AG04450 (cell line): ENCODE measurements around the gene GMCL1. TPM values are rescaled to one million over a fixed set of nuclear protein-coding genes. Genes with fewer than 3 reads are reported as not detected.
A peak's percentile ranks its signal among the peaks of the same experiment; 100 is the strongest.
"Not testable (repeated sequence)": the region's sequence is repeated elsewhere in the genome, so short reads cannot be mapped to it uniquely, and the experiment has no call there.

Experiments used
- CTCF ChIA-PET: fragments of 300-600, 350-600 bp; formaldehyde crosslinking; extraction: SDS; loops from one replicate; lab custom pipeline; 2022; ENCODE audit warnings: antibody characterized with exemption, inconsistent platforms; lab: Charles Lee
- POLR2A ChIA-PET: fragments of 350-600 bp; formaldehyde crosslinking; extraction: SDS; loops from one replicate; lab custom pipeline; 2021; ENCODE audit warnings: antibody characterized with exemption, inconsistent platforms; lab: Yijun Ruan, JAX
- DNase-seq: peaks from one replicate; pipeline ENCODE4 v3.0.0-alpha.2; 2011; ENCODE audit warnings: low read depth, low spot score
- H3K27ac ChIP-seq: one replicate; pipeline ENCODE4 v1.5.1; 2012; ENCODE audit warnings: low read depth, low read length, control low read depth
- H3K27me3 ChIP-seq: one replicate; pipeline ENCODE4 v1.6.0; 2012; ENCODE audit warnings: low read length; ENCODE audit not compliant: control insufficient read depth, insufficient read depth
- H3K4me3 ChIP-seq: 2 replicates; pipeline ENCODE4 v1.5.1; 2011; ENCODE audit warnings: mild to moderate bottlenecking, low read depth, low read length, control low read depth
- H3K9me3 ChIP-seq: 2 replicates; pipeline ENCODE4 v1.5.1; 2012; ENCODE audit warnings: low read length; ENCODE audit not compliant: control insufficient read depth, insufficient read depth
- polyA plus RNA-seq: library from polyadenylated mRNA; depleted of rRNA; stranded (reverse); fragments of >200 nt; gene quantifications from 2 replicates; pipeline ENCODE4 v1.2.3, GENCODE V29; 2011
- TF ChIP-seq, protein P1 (sequence below): IDR thresholded peaks from 2 replicates; pipeline ENCODE4 v1.5.1; 2011; ENCODE audit warnings: low read depth, low read length, control low read depth, inconsistent platforms

Gene GMCL1
- polyA plus RNA-seq, 1 experiment = 7.2 TPM

DNA sequence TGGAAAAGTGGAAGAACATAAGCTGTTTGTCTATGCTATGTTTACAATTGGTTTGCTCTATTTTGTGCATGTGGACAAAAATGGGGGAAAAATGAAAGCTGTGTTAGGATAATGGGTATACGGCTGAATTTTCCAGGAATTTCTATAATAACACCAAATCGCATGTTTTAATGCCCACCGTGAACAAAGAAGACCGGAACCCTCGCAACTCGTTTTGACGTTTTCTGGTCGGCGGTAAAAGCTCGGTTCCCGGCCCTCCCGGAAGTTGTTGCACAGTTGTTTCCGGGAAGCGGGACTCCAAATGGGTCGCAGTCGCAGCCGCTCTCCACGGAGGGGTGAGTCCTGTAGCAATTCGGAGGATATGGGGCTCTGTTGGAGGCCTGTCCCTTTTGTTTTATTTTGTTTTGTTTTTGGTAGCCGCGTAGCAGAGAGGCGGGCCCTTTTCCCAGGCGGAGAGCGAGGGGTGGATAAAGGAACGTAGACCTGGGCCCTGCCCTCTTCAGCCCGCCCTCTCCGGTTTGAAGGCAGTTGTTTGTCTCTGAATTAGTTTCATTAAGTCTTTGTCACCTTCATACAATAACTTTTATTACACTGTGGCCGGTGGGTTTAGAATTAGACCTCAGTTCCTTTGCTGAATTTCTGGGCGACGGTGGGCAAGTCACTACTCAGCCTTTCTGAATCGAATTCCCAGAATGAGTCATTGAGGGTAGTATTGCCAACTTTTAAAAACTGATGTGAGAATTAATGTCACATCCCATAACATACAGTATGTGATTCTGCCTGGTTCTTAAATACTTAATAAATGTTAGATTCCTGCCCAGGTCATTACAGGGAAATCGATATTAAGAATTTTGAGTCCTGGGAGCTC, 64.5 kb downstream of the GMCL1 start, which contains the start of gene SNRNP27:
Gene SNRNP27, plus strand, starts transcription at position 273 of the 868 bp plus-strand sequence. Its CDS starts 29 bp downstream, at position 302.
- peaks cover 5% of the 10 kb centered on the region; the same call in 1 of the 2 replicates for H3K9me3 ChIP-seq
- peak within 1 kb of the TSS; percentile 81 for H3K4me3 ChIP-seq
- TF ChIP-seq, protein P1, sequence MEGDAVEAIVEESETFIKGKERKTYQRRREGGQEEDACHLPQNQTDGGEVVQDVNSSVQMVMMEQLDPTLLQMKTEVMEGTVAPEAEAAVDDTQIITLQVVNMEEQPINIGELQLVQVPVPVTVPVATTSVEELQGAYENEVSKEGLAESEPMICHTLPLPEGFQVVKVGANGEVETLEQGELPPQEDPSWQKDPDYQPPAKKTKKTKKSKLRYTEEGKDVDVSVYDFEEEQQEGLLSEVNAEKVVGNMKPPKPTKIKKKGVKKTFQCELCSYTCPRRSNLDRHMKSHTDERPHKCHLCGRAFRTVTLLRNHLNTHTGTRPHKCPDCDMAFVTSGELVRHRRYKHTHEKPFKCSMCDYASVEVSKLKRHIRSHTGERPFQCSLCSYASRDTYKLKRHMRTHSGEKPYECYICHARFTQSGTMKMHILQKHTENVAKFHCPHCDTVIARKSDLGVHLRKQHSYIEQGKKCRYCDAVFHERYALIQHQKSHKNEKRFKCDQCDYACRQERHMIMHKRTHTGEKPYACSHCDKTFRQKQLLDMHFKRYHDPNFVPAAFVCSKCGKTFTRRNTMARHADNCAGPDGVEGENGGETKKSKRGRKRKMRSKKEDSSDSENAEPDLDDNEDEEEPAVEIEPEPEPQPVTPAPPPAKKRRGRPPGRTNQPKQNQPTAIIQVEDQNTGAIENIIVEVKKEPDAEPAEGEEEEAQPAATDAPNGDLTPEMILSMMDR = no peak
- ChIA-PET CTCF (interaction anchor here (1.2 to 3.2 kb wide), 4 partner anchors 18 to 410 kb away, joined by 3 to 25 read pairs (median 4); no protein-coding TSS in a partner anchor), POLR2A (interaction anchor here (0.5 to 1.6 kb wide), 4 partner anchors 21 to 297 kb away, joined by 3 to 10 read pairs (median 5); partner anchors contain the start of genes C2orf42 and MXD1)
- peak; percentile 53 for DNase-seq
- H3K27me3 ChIP-seq = peaks cover 4% of the 10 kb centered on the region
- H3K27ac ChIP-seq = peak within 1 kb of the TSS; percentile 84

DNA sequence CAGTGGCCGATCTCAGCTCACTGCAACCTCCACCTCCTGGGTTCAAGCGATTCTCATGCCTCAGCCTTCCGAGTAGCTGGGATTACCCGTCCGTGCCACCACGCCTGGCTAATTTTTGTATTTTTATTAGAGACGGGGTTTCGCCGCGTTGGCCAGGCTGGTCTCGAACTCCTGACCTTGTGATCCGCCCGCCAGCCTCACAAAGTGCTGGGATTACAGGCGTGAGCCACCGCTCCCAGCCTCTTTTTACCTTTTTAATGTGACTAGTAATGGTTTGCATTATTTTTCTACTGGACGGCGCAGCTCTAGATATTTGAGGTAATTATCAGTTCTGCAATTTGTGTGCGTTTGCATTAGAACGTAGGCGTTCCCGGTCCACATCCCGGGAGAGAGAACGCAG, 65.3 kb downstream of the GMCL1 start:
- not testable (repeated sequence) for H3K9me3 ChIP-seq, H3K27ac ChIP-seq, H3K27me3 ChIP-seq, DNase-seq
- CTCF ChIA-PET = interaction anchor here (0.6 to 3.2 kb wide), 5 partner anchors 170 to 843 kb away, joined by 3 to 25 read pairs (median 4); no protein-coding TSS in a partner anchor
- H3K4me3 ChIP-seq = peak overlapping the region; percentile 81
- POLR2A ChIA-PET = interaction anchor here (1.6 kb wide), 1 partner anchor 20 kb away, joined by 7 read pairs; the partner anchor contains the start of gene MXD1

DNA sequence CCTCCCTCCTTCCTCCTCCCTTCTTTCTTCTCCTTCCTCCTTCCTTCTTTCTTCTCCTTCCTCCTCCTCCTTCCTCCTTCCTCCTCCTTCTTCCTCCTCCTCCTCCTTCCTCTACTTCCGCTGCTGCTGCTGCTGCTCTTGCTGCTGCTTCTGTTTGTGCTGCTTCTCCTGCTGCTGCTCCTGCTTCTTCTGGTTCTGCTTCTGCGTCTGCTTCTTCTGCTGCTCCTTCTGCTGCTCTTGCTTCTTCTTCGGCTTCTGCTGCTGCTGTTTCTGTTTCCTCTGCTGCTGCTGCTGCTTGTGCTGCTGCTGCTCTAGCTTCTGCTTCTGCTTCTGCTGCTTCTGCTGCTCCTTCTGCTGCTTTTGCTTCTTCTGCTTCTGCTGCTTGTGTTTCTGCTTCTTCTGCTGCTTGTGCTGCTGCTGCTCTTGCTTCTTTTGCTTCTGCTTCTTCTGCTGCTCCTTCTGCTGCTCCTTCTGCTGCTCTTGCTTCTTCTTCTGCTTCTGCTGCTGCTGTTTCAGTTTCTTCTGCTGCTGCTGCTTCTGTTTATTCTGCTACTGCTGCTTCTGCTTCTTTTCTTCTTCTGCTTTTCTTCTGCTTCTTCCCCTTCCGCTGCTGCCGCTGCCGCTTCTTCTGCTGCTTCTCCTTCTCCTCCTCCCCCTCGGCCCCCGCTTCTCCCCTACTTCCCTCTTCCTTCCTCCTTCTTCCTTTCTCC, 72.9 kb downstream of the GMCL1 start:
- ChIA-PET POLR2A (no interaction called here), CTCF (interaction anchor here (1.4 kb wide), 1 partner anchor 178 kb away, joined by 4 read pairs; no protein-coding TSS in a partner anchor)
- Histone ChIP-seq H3K27me3 (no peaks in the 10 kb centered on the region), H3K9me3 (no peaks in the 10 kb centered on the region), H3K4me3 (no peak overlapping the region), H3K27ac (peak overlapping the region; percentile 11)
- DNase-seq = no peak
- TF ChIP-seq, protein P1 = no peak

DNA sequence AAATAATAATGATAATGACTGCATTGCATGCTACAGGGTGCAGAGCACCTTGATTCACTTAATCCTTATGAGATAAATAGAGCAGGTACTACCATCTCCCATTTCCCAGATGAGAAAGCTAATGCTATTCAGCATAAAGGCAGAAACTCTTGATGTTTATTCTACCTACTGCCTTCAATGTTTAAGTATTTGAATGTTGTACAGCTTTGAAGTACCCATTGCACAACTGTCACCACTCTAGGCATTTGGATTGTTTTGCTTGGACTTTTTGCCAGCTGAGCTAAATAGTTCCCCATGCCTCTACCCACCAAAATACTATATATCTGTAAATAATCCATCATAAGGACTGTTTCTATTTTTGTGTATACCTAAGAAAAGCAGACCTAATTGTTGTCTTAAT, 77.8 kb downstream of the GMCL1 start:
- ChIA-PET CTCF (interaction anchor here (0.7 kb wide), 1 partner anchor 182 kb away, joined by 4 read pairs; no protein-coding TSS in a partner anchor), POLR2A (no interaction called here)
- Histone ChIP-seq H3K9me3 (no peaks in the 10 kb centered on the region), H3K27me3 (no peaks in the 10 kb centered on the region), H3K4me3 (no peak overlapping the region), H3K27ac (no peak overlapping the region)
- no peak for DNase-seq
- TF ChIP-seq, protein P1 = no peak

DNA sequence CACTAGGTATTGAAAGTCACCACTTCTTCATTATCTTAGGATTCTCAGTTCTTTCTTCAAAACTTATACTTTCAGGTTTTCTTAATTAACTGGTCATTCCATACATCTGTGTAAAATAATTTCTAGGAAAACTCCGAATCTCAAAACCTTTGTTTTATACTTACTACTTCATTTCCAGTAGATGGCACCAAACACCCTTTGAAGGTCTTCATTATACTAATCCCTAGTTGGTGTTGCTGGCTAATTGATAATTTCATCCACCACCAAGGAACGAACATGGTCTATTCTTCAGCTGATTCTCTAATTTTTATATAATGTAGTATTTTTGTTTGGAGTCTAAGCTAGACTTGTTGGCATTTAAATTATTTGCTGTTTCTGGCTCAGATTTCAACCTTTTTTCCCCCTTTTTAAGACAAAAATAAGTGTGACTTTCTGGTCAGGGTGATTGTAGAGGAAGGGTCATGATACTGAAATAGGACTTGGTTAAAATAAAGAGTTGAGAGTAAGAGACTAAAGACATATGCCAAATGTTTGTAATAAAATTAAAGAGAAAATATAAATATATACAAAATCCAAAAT, 82.6 kb downstream of the GMCL1 start:
- H3K4me3 ChIP-seq = no peak overlapping the region
- no peaks in the 10 kb centered on the region; the same call in 1 of the 2 replicates for H3K9me3 ChIP-seq
- TF ChIP-seq, protein P1 = peak; percentile 57
- POLR2A ChIA-PET = interaction anchor here (0.6 kb wide), 1 partner anchor 289 kb away, joined by 3 read pairs; no protein-coding TSS in a partner anchor
- CTCF ChIA-PET = interaction anchor here (0.6 to 4.2 kb wide), 32 partner anchors 9 to 390 kb away, joined by 3 to 114 read pairs (median 4); partner anchors contain the start of genes C2orf42, FAM136A and SNRNP27
- H3K27me3 ChIP-seq = no peaks in the 10 kb centered on the region
- DNase-seq = no peak
- H3K27ac ChIP-seq = no peak overlapping the region
